ENCODE results near the gene GABBR2. TPM values are rescaled to one million over a fixed set of nuclear protein-coding genes. Genes with fewer than 3 reads are reported as not detected.

Gene GABBR2
- total RNA-seq, 2 experiments from 2014 or later, result not detected

DNA sequence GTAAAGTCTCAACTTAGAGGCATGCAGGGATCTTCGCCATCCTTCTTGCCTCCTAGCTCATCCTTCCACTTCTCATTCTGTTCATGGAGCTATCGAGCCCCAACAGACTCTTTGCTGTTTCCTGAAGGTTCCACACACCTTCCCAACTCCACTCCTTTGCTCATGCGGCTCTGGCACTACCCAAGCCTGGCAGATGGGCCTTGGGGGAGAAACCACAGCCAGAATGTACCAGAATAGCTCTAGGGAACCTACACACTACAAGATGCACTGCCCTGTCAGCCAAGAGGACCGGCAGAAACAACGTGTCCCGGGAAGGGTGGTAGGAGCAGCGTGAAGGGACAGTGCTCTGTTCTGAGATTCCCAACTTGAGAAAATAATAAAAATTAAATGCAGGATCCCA is 178.9 kb downstream of the GABBR2 start:
- Histone ChIP-seq H3K9me2 (ENCODE audit: insufficient read depth, low read length) (no peaks in the 10 kb centered on the region), H3K79me2 (ENCODE audit: insufficient read depth, low read depth, low read length) (no peaks in the 10 kb centered on the region), H3K4me1 (ENCODE audit: insufficient read depth, low read length, poor library complexity, severe bottlenecking) (no peaks in the 10 kb centered on the region), H2AFZ (ENCODE audit: low read length) (no peak overlapping the region), H3K4me2 (ENCODE audit: low read length) (no peak overlapping the region), H3K27ac (ENCODE audit: low read depth, low read length, poor library complexity, severe bottlenecking) (no peak overlapping the region), H4K20me1 (ENCODE audit: insufficient read depth, low read length) (no peaks in the 10 kb centered on the region), H3K4me3 (ENCODE audit: low read depth, low read length, poor library complexity, severe bottlenecking) (no peak overlapping the region), H3K9me3 (ENCODE audit: low read length) (no peaks in the 10 kb centered on the region), H3K36me3 (ENCODE audit: insufficient read depth, low read length) (no peaks in the 10 kb centered on the region)
- ChIA-PET POLR2A (no interaction called here), CTCF (ENCODE audit: unreplicated experiment) (no interaction called here)
- intact Hi-C loops (cut with micrococcal nuclease; ENCODE audit: unreplicated experiment), result no loop called here
- no peak for DNase-seq (ENCODE audit: low spot score)
- BruUV-seq (replicated peaks), result no TSS peak
- TF ChIP-seq EZH2phosphoT487 (IDR thresholded peaks at IDR 0.05; ENCODE audit: borderline replicate concordance, low read depth, low read length), result no peak

DNA sequence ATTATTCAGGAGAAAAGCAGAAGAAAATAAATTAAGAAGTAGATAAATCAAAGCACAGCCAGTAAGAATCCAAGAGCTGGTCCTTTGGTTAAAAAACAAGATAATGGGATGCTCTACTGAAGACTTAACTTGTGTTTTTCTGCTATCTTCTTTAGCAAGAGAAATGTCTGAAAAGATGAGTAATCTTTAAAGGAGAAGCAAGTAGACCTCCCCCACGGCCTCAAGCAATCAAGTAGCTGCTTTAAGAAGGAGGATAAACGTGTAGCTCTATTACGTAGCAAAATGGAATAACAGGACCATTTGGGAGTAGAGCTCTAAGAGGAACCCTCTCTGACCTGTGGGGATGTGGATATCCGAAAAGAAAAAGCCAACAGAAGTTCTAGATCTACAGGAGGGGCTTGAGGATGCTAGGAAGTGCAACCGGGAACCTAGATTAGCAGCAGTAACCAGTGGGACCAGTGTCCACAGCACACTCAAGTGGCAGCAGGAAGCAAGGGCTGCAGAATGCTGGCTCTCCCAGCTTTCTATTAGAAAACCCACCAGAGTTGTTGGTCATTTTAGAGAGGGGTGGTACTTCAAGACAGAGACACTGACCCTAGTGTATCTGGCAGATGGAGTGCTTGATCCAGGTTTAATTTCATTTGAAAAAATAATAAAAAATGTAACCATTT is 185.4 kb downstream of the GABBR2 start:
- Histone ChIP-seq H3K4me2 (ENCODE audit: low read length) (no peak overlapping the region), H3K36me3 (ENCODE audit: insufficient read depth, low read length) (no peaks in the 10 kb centered on the region), H3K9me3 (ENCODE audit: low read length) (no peaks in the 10 kb centered on the region), H3K79me2 (ENCODE audit: insufficient read depth, low read depth, low read length) (no peaks in the 10 kb centered on the region), H2AFZ (ENCODE audit: low read length) (no peak overlapping the region), H3K4me3 (ENCODE audit: low read depth, low read length, poor library complexity, severe bottlenecking) (no peak overlapping the region), H3K9me2 (ENCODE audit: insufficient read depth, low read length) (no peaks in the 10 kb centered on the region), H3K4me1 (ENCODE audit: insufficient read depth, low read length, poor library complexity, severe bottlenecking) (no peaks in the 10 kb centered on the region), H4K20me1 (ENCODE audit: insufficient read depth, low read length) (no peaks in the 10 kb centered on the region), H3K27ac (ENCODE audit: low read depth, low read length, poor library complexity, severe bottlenecking) (no peak overlapping the region)
- BruUV-seq (replicated peaks), result no TSS peak
- DNase-seq (ENCODE audit: low spot score), result no peak
- intact Hi-C loops (cut with micrococcal nuclease; ENCODE audit: unreplicated experiment), result no loop called here
- POLR2A ChIA-PET, result interaction anchor here (0.6 kb wide), 1 partner anchor 25 kb away, joined by 3 read pairs; no protein-coding TSS in a partner anchor
- CTCF ChIA-PET (ENCODE audit: unreplicated experiment), result no interaction called here
- TF ChIP-seq EZH2phosphoT487 (IDR thresholded peaks at IDR 0.05; ENCODE audit: borderline replicate concordance, low read depth, low read length), result no peak
- TF ChIP-seq, protein P1, sequence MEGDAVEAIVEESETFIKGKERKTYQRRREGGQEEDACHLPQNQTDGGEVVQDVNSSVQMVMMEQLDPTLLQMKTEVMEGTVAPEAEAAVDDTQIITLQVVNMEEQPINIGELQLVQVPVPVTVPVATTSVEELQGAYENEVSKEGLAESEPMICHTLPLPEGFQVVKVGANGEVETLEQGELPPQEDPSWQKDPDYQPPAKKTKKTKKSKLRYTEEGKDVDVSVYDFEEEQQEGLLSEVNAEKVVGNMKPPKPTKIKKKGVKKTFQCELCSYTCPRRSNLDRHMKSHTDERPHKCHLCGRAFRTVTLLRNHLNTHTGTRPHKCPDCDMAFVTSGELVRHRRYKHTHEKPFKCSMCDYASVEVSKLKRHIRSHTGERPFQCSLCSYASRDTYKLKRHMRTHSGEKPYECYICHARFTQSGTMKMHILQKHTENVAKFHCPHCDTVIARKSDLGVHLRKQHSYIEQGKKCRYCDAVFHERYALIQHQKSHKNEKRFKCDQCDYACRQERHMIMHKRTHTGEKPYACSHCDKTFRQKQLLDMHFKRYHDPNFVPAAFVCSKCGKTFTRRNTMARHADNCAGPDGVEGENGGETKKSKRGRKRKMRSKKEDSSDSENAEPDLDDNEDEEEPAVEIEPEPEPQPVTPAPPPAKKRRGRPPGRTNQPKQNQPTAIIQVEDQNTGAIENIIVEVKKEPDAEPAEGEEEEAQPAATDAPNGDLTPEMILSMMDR (conservative IDR thresholded peaks at IDR 0.05; ENCODE audit: low read length), result peak; percentile 32; the same call in 1 of the 2 replicates

DNA sequence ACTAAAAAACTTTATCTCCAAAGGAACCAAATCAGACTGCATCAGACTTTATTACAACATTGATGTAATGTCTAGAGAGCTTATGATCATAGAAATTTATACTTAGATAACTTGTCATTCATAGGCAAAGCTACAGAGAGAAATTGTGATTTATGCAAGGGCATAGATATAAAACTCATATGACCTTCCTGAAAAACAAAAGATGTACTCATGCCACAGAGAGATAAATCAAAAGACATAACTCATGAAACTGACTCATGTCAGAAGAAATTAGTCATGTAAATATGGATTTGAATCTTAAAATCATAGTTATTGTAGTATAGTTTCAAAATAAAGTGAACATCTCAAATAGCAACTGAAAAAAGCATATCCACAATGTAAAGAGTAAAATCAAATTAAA is 186.2 kb downstream of the GABBR2 start:
- no peak for DNase-seq (ENCODE audit: low spot score)
- no peaks in the 10 kb centered on the region for H3K9me3 ChIP-seq (ENCODE audit: low read length)
- H2AFZ ChIP-seq (ENCODE audit: low read length), result no peak overlapping the region
- H3K4me2 ChIP-seq (ENCODE audit: low read length), result no peak overlapping the region
- ChIA-PET POLR2A (no interaction called here), CTCF (ENCODE audit: unreplicated experiment) (no interaction called here)
- BruUV-seq (replicated peaks), result no TSS peak
- no peak overlapping the region for H3K4me3 ChIP-seq (ENCODE audit: low read depth, low read length, poor library complexity, severe bottlenecking)
- H3K36me3 ChIP-seq (ENCODE audit: insufficient read depth, low read length), result no peaks in the 10 kb centered on the region
- intact Hi-C loops (cut with micrococcal nuclease; ENCODE audit: unreplicated experiment), result no loop called here
- no peaks in the 10 kb centered on the region for H3K79me2 ChIP-seq (ENCODE audit: insufficient read depth, low read depth, low read length)
- H3K9me2 ChIP-seq (ENCODE audit: insufficient read depth, low read length), result no peaks in the 10 kb centered on the region
- H3K4me1 ChIP-seq (ENCODE audit: insufficient read depth, low read length, poor library complexity, severe bottlenecking), result no peaks in the 10 kb centered on the region
- TF ChIP-seq EZH2phosphoT487 (IDR thresholded peaks at IDR 0.05; ENCODE audit: borderline replicate concordance, low read depth, low read length), result no peak
- TF ChIP-seq, protein P1 (conservative IDR thresholded peaks at IDR 0.05; ENCODE audit: low read length), result no peak
- no peak overlapping the region for H3K27ac ChIP-seq (ENCODE audit: low read depth, low read length, poor library complexity, severe bottlenecking)
- H4K20me1 ChIP-seq (ENCODE audit: insufficient read depth, low read length), result no peaks in the 10 kb centered on the region
